Smooth muscle cell of bladder (primary cell): ENCODE results near the gene PIEZO1. TPM values are rescaled to one million over a fixed set of nuclear protein-coding genes. Genes with fewer than 3 reads are reported as not detected.

Experiments
- total RNA-seq: library from RNA; depleted of rRNA; stranded (reverse); fragments of >200 nt; gene quantifications from 2 replicates; pipeline ENCODE4 v1.2.3, GENCODE V29; 2014

Gene PIEZO1, protein sequence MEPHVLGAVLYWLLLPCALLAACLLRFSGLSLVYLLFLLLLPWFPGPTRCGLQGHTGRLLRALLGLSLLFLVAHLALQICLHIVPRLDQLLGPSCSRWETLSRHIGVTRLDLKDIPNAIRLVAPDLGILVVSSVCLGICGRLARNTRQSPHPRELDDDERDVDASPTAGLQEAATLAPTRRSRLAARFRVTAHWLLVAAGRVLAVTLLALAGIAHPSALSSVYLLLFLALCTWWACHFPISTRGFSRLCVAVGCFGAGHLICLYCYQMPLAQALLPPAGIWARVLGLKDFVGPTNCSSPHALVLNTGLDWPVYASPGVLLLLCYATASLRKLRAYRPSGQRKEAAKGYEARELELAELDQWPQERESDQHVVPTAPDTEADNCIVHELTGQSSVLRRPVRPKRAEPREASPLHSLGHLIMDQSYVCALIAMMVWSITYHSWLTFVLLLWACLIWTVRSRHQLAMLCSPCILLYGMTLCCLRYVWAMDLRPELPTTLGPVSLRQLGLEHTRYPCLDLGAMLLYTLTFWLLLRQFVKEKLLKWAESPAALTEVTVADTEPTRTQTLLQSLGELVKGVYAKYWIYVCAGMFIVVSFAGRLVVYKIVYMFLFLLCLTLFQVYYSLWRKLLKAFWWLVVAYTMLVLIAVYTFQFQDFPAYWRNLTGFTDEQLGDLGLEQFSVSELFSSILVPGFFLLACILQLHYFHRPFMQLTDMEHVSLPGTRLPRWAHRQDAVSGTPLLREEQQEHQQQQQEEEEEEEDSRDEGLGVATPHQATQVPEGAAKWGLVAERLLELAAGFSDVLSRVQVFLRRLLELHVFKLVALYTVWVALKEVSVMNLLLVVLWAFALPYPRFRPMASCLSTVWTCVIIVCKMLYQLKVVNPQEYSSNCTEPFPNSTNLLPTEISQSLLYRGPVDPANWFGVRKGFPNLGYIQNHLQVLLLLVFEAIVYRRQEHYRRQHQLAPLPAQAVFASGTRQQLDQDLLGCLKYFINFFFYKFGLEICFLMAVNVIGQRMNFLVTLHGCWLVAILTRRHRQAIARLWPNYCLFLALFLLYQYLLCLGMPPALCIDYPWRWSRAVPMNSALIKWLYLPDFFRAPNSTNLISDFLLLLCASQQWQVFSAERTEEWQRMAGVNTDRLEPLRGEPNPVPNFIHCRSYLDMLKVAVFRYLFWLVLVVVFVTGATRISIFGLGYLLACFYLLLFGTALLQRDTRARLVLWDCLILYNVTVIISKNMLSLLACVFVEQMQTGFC (N-terminal part only)
- total RNA-seq, result 117 and 159 TPM in 2 replicates

GRCh38 chr16:88785106-88785924 is at the start of gene PIEZO1:
PIEZO1 (minus strand) TSS chr16:88785220; CDS start chr16:88784964, 256 bp downstream.

GRCh38 chr16:88811769-88812512 is 26.9 kb upstream of the PIEZO1 start, which contains the start of gene APRT:
APRT (minus strand) TSS chr16:88811928; CDS start chr16:88811899, 29 bp downstream.

DNA sequence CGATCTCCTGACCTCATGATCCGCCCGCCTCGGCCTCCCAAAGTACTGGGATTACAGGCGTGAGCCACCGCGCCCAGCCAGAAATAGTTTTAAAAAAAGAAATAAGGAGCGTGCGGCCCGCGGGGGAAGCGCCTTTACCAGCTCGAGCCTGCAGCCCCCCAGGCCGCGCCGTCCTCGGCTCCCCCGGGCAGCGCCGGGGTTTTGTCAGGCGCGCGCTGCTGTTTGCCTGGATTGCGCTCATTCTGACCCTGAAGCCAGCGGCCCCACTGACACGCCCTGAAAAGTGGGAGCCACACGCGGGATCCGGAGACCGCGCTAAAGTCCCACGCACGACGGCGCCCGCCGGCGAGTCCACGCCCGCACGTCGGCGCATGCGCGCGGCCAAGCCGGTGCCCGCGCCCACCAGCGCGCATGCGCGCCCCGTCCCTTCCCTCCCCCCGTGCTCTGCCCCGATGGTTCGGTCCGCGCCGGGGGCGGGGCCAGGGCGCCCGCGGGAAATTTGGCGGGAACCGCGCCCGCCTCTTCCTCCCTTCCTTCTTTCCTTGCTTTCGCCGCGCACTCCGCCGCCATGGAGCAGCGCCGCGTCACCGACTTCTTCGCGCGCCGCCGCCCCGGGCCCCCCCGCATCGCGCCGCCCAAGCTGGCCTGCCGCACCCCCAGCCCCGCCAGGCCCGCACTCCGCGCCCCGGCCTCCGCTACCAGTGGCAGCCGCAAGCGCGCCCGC is 18.4 kb upstream of the PIEZO1 start, which contains the start of gene CDT1:
CDT1 (plus strand) TSS at position 526 of the 724 bp plus-strand sequence; CDS start at position 569, 43 bp downstream.

DNA sequence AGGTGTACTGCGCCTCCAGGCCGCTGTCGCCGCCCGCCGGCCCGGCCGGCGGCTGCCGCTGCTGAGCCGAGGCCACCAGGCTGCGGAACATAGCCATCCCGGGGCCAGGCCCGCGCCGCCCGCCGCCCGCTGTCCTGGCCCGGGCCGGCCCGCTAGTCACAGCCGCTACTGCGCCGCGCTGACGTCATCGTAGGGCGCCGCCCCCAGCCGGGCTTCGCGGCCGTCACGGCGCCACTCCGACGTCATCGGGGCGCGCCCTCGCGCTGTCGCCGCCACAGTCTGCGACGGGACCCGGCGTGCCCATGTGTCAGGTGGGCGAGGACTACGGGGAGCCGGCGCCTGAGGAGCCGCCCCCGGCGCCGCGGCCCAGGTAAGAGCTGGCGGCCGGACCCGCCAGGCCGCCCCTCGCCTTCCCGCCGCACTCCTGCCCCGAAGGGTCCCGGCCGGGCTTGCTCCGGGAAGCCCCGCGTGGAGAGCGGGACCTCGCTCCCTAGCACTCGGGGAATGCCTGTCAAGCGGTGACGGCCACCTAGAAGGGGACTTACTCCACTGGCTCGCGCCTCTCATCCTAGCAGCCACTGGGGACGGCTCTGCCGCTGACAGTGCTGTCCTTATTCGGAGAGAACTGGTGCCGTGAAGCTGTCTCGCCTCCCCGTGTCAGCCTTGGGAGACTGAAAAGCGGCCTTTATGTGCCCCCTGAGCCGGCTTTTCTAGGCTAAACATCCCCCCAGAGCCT is 78.6 kb downstream of the PIEZO1 start, which contains the start of the genes CTU2 and RNF166:
CTU2 (plus strand) TSS at position 275 of the 736 bp plus-strand sequence; CDS start at position 303, 28 bp downstream.
RNF166 (minus strand) TSS at position 180 of the 736 bp plus-strand sequence; CDS start at position 97, 83 bp downstream.

GRCh38 chr16:88686439-88687253 is 98.4 kb downstream of the PIEZO1 start, which contains the start of gene SNAI3:
SNAI3 (minus strand) TSS chr16:88686507; CDS start chr16:88686406, 101 bp downstream.

Other genes with a start within 250 kb of the PIEZO1 start
- gene ZC3H18, start 214.8 kb downstream of the PIEZO1 start, total RNA-seq, result 8.0 and 9.8 TPM in 2 replicates
- not detected in 2 replicates for gene IL17C, start 146.6 kb downstream of the PIEZO1 start, total RNA-seq
- gene CYBA, start 134.2 kb downstream of the PIEZO1 start, total RNA-seq, result 311 and 407 TPM in 2 replicates
- gene MVD, start 122.1 kb downstream of the PIEZO1 start, total RNA-seq, result 117 and 128 TPM in 2 replicates
- under 0.01 TPM in 1 of 2 replicates, not detected in the other for gene SNAI3, start 98.7 kb downstream of the PIEZO1 start, total RNA-seq
- 11.0 and 14.8 TPM in 2 replicates for gene RNF166, start 78.8 kb downstream of the PIEZO1 start, total RNA-seq
- gene CTU2, start 78.7 kb downstream of the PIEZO1 start, total RNA-seq, result 14.6 and 21.0 TPM in 2 replicates
- 1.2 and 1.6 TPM in 2 replicates for gene CDT1, start 18.6 kb upstream of the PIEZO1 start, total RNA-seq
- gene APRT, start 26.7 kb upstream of the PIEZO1 start, total RNA-seq, result 61.8 and 78.5 TPM in 2 replicates
- 18.5 and 25.1 TPM in 2 replicates for gene GALNS, start 71.7 kb upstream of the PIEZO1 start, total RNA-seq
- 55.5 and 83.8 TPM in 2 replicates for gene TRAPPC2L, start 71.9 kb upstream of the PIEZO1 start, total RNA-seq
- not detected in 2 replicates for gene PABPN1L, start 81.4 kb upstream of the PIEZO1 start, total RNA-seq
- not detected in 2 replicates for gene CBFA2T3, start 192.0 kb upstream of the PIEZO1 start, total RNA-seq